Measurements from ENCODE around the gene PSORS1C1.
A peak's percentile ranks its signal among the peaks of the same experiment; 100 is the strongest.
"Not testable (repeated sequence)": the region's sequence is repeated elsewhere in the genome, so short reads cannot be mapped to it uniquely, and the experiment has no call there.

Gene PSORS1C1

DNA sequence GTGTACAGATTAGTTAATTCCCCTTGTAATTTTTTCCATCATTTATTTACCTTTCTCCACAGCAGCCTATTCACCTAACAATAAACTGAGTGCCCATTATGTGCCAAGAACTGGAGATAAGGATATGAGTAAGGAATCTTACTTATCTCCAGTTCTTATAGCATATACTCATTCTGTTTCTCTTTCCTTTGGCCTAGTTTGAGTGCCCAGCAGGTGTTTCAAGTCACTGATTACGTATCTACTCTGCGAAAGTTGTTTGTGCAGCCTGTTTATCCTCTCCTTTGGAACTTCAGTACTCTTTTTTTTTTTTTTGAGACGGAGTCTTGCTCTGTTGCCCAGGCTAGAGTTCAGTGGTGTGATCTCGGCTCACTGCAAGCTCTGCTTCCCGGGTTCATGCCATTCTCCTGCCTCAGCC, 73.2 kb downstream of the PSORS1C1 start:
- Histone ChIP-seq H3K79me2 (ENCODE audit: low read length) (peaks cover 36% of the 10 kb centered on the region), H4K20me1 (ENCODE audit: insufficient read depth, low read length) (no peaks in the 10 kb centered on the region), H2AFZ (ENCODE audit: low read depth, low read length) (no peak overlapping the region), H3K27me3 (ENCODE audit: low read depth, low read length) (no peaks in the 10 kb centered on the region), H3K4me1 (ENCODE audit: low read length) (peaks cover 37% of the 10 kb centered on the region), H3K36me3 (replicated peaks; ENCODE audit: low read depth, low read length) (no peaks in the 10 kb centered on the region), H3K9me3 (ENCODE audit: insufficient read depth, low read length) (no peaks in the 10 kb centered on the region), H3K27ac (ENCODE audit: low read length) (peak overlapping the region; percentile 99), H3K9ac (ENCODE audit: low read length) (no peak overlapping the region), H3K4me2 (ENCODE audit: low read length) (peak overlapping the region; percentile 92), H3K4me3 (ENCODE audit: low read length) (no peak overlapping the region)
- TF ChIP-seq, protein P1, sequence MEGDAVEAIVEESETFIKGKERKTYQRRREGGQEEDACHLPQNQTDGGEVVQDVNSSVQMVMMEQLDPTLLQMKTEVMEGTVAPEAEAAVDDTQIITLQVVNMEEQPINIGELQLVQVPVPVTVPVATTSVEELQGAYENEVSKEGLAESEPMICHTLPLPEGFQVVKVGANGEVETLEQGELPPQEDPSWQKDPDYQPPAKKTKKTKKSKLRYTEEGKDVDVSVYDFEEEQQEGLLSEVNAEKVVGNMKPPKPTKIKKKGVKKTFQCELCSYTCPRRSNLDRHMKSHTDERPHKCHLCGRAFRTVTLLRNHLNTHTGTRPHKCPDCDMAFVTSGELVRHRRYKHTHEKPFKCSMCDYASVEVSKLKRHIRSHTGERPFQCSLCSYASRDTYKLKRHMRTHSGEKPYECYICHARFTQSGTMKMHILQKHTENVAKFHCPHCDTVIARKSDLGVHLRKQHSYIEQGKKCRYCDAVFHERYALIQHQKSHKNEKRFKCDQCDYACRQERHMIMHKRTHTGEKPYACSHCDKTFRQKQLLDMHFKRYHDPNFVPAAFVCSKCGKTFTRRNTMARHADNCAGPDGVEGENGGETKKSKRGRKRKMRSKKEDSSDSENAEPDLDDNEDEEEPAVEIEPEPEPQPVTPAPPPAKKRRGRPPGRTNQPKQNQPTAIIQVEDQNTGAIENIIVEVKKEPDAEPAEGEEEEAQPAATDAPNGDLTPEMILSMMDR (IDR thresholded peaks at IDR 0.05; ENCODE audit: low read depth, low read length): no peak
- no peak for TF ChIP-seq EZH2phosphoT487 (IDR thresholded peaks at IDR 0.05; ENCODE audit: low read depth)

DNA sequence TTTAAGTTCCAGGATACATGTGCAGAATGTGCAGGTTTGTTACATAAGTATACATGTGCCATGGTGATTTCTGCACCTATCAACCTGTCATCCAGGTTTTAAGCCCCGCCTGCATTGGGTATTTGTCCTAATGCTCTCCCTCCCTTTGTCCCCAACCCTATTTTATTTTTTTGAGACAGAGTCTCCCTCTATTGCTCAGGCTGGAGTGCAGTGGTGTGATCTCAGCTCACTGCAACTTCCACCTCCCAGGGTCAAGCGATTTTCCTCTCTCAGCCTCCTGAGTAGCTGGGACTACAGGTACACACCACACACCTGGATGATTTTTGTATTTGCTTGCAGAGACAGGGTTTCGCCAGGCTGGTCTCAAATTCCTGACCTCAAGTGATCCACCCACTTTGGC, 74.6 kb downstream of the PSORS1C1 start:
- H3K27me3 ChIP-seq (ENCODE audit: low read depth, low read length); H2AFZ ChIP-seq (ENCODE audit: low read depth, low read length); H3K4me3 ChIP-seq (ENCODE audit: low read length); H3K36me3 ChIP-seq (replicated peaks; ENCODE audit: low read depth, low read length); H3K9me3 ChIP-seq (ENCODE audit: insufficient read depth, low read length); H3K27ac ChIP-seq (ENCODE audit: low read length); H4K20me1 ChIP-seq (ENCODE audit: insufficient read depth, low read length); H3K4me2 ChIP-seq (ENCODE audit: low read length); H3K9ac ChIP-seq (ENCODE audit: low read length): not testable (repeated sequence)
- H3K79me2 ChIP-seq (ENCODE audit: low read length): peaks cover 22% of the 10 kb centered on the region
- H3K4me1 ChIP-seq (ENCODE audit: low read length): peaks cover 27% of the 10 kb centered on the region

Measured in OCI-LY3 (cell line).